ENCODE data around the gene DIP2A.

DNA sequence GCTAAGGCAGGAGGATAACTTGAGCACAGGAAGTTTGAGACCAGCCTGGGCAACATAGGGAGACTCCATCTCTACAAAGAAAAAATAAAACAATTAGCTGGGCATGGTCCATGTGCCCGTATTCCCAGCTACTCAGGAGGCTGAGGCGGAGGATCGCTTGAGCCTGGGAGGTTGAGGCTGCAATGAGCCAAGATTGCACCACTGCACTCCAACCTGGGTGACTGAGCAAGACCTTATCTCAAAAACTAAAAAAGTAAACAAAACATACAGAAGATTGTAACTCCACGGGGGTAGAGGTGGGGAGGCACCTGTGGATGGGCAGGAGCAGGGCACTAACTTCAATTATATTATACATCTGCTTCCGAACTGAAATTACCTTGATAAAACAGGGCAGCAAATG, 141.6 kb downstream of the DIP2A start:
- TF ChIP-seq EZH2 (IDR thresholded peaks at IDR 0.05; ENCODE audit: low read depth): no peak
- TF ChIP-seq, protein P1, sequence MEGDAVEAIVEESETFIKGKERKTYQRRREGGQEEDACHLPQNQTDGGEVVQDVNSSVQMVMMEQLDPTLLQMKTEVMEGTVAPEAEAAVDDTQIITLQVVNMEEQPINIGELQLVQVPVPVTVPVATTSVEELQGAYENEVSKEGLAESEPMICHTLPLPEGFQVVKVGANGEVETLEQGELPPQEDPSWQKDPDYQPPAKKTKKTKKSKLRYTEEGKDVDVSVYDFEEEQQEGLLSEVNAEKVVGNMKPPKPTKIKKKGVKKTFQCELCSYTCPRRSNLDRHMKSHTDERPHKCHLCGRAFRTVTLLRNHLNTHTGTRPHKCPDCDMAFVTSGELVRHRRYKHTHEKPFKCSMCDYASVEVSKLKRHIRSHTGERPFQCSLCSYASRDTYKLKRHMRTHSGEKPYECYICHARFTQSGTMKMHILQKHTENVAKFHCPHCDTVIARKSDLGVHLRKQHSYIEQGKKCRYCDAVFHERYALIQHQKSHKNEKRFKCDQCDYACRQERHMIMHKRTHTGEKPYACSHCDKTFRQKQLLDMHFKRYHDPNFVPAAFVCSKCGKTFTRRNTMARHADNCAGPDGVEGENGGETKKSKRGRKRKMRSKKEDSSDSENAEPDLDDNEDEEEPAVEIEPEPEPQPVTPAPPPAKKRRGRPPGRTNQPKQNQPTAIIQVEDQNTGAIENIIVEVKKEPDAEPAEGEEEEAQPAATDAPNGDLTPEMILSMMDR (conservative IDR thresholded peaks at IDR 0.05): no peak
